ENCODE measurements around the gene STXBP3.

DNA sequence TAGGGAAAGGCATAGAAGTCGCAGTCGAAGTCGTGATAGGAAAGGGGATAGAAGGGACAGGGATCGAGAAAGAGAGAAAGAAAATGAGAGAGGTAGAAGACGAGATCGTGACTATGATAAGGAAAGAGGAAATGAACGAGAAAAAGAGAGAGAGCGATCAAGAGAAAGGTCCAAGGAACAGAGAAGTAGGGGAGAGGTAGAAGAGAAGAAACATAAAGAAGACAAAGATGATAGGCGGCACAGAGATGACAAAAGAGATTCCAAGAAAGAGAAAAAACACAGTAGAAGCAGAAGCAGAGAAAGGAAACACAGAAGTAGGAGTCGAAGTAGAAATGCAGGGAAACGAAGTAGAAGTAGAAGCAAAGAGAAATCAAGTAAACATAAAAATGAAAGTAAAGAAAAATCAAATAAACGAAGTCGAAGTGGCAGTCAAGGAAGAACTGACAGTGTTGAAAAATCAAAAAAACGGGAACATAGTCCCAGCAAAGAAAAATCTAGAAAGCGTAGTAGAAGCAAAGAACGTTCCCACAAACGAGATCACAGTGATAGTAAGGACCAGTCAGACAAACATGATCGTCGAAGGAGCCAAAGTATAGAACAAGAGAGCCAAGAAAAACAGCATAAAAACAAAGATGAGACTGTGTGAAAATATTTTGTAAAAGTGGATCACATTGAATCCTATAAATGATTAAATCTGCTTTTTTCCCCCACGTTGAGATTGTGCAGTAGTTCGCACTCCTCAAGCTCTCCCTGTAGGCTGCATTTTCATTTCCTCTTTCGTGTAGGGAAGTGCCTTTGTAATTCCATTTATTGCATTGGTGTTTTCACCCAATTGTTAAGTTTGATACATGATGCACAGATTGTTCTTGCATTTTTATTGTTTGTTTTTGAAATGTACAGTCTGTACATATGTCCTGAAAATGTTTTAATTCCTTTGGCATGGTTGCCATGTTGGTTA, 46.8 kb upstream of the STXBP3 start:
- TF ChIP-seq, protein P1, sequence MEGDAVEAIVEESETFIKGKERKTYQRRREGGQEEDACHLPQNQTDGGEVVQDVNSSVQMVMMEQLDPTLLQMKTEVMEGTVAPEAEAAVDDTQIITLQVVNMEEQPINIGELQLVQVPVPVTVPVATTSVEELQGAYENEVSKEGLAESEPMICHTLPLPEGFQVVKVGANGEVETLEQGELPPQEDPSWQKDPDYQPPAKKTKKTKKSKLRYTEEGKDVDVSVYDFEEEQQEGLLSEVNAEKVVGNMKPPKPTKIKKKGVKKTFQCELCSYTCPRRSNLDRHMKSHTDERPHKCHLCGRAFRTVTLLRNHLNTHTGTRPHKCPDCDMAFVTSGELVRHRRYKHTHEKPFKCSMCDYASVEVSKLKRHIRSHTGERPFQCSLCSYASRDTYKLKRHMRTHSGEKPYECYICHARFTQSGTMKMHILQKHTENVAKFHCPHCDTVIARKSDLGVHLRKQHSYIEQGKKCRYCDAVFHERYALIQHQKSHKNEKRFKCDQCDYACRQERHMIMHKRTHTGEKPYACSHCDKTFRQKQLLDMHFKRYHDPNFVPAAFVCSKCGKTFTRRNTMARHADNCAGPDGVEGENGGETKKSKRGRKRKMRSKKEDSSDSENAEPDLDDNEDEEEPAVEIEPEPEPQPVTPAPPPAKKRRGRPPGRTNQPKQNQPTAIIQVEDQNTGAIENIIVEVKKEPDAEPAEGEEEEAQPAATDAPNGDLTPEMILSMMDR (conservative IDR thresholded peaks at IDR 0.05): no peak
- TF ChIP-seq ZFX (IDR thresholded peaks at IDR 0.05): no peak
